ENCODE measurements around the gene TAMM41. TPM values are rescaled to one million over a fixed set of nuclear protein-coding genes. Genes with fewer than 3 reads are reported as not detected.

The TAMM41 gene
- total and polyA plus RNA-seq, 9 of the 15 experiments (the other 6 are each of a cell fraction or from before 2014, with no cell fraction given), result 8.6 to 74.6 (median 29.3) TPM

- TF ChIP-seq AFF4 (CRISPR knock-in tag; IDR thresholded peaks at IDR 0.05), result 0 out of 2 replicates have a peak, but pooled peaks have one; percentile 61
- peak; percentile 70 to 85; a peak in 3 of 4 replicates for TF ChIP-seq MAZ (CRISPR knock-in tag; conservative IDR thresholded peaks at IDR 0.05 in 1 of 2, IDR thresholded peaks at IDR 0.05 in 1 of 2)
- TF ChIP-seq DACH1 (IDR thresholded peaks at IDR 0.05; ENCODE audit: partially characterized antibody), result no peak
- TF ChIP-seq MED1 (CRISPR knock-in tag; IDR thresholded peaks at IDR 0.05; ENCODE audit: borderline replicate concordance), result no peak
- peak; percentile 65; the same call in 1 of the 2 replicates for TF ChIP-seq ZBTB12 (CRISPR knock-in tag; IDR thresholded peaks at IDR 0.05)
- no peak for TF ChIP-seq ZNF408 (CRISPR knock-in tag; IDR thresholded peaks at IDR 0.05; ENCODE audit: low read depth)
- TF ChIP-seq THAP7 (CRISPR knock-in tag; IDR thresholded peaks at IDR 0.05), result peak; percentile 23; the same call in 1 of the 2 replicates
- peak; percentile 62; the same call in 1 of the 2 replicates for TF ChIP-seq ARID1B (IDR thresholded peaks at IDR 0.05)
- peak; percentile 93; the same call in 1 of the 2 replicates for TF ChIP-seq NKRF (IDR thresholded peaks at IDR 0.05; ENCODE audit: borderline replicate concordance)
- no peak for TF ChIP-seq U2AF1 (optimal IDR thresholded peaks at IDR 0.05; ENCODE audit: low read depth, low read length)
- TF ChIP-seq NRF1 (conservative IDR thresholded peaks at IDR 0.05 in 1 of 2, IDR thresholded peaks at IDR 0.05 in 1 of 2), result peak; percentile 85 to 88
- peak; percentile 93 for TF ChIP-seq C11orf30 (IDR thresholded peaks at IDR 0.05; ENCODE audit: low read depth)
- TF ChIP-seq TFE3 (CRISPR knock-in tag; IDR thresholded peaks at IDR 0.05), result no peak
- TF ChIP-seq GATAD2A (IDR thresholded peaks at IDR 0.05), result no peak
Observed at GRCh38 chr3:11846281-11847266, at the start of gene TAMM41 (continued).

All from K562 (cell line).